Mucosa of rectum (tissue), 2 donors: ENCODE results near the gene LATS1.
"Not testable (repeated sequence)": the region's sequence is repeated elsewhere in the genome, so short reads cannot be mapped to it uniquely, and the experiment has no call there.

Experiments
- H3K27ac ChIP-seq, 2 donors: one replicate each; pipeline ENCODE4 v1.7.0; 2013; ENCODE audit warnings: inconsistent platforms in 2 of 2, low read depth in 2 of 2, low read length in 2 of 2
- H3K27me3 ChIP-seq, 2 donors: one replicate each; pipeline ENCODE4 v1.7.0; 2013; ENCODE audit warnings: low read length in 2 of 2; ENCODE audit not compliant: control insufficient read depth in 2 of 2, insufficient read depth in 2 of 2
- H3K36me3 ChIP-seq, 2 donors: one replicate each; pipeline ENCODE4 v1.7.0; 2013; ENCODE audit warnings: low read length in 2 of 2; ENCODE audit not compliant: control insufficient read depth in 2 of 2, insufficient read depth in 2 of 2
- H3K4me1 ChIP-seq, 2 donors: one replicate each; pipeline ENCODE4 v1.7.0; 2013; ENCODE audit warnings: low read length in 2 of 2, mild to moderate bottlenecking in 1 of 2; ENCODE audit not compliant: control insufficient read depth in 2 of 2, insufficient read depth in 2 of 2
- H3K4me3 ChIP-seq, 2 donors: one replicate each; pipeline ENCODE4 v1.7.0; 2013; ENCODE audit warnings: low read length in 2 of 2
- H3K9ac ChIP-seq, 2 donors: one replicate each; pipeline ENCODE4 v1.7.0; 2013; ENCODE audit warnings: low read length in 2 of 2, low read depth in 1 of 2, mild to moderate bottlenecking in 1 of 2
- H3K9me3 ChIP-seq, 2 donors: one replicate each; pipeline ENCODE4 v1.7.0; 2013; ENCODE audit warnings: low read length in 2 of 2; ENCODE audit not compliant: control insufficient read depth in 2 of 2
- donor health status: healthy.
- donor health status: Normal muscosa, but diverticular disease.

Gene LATS1

DNA sequence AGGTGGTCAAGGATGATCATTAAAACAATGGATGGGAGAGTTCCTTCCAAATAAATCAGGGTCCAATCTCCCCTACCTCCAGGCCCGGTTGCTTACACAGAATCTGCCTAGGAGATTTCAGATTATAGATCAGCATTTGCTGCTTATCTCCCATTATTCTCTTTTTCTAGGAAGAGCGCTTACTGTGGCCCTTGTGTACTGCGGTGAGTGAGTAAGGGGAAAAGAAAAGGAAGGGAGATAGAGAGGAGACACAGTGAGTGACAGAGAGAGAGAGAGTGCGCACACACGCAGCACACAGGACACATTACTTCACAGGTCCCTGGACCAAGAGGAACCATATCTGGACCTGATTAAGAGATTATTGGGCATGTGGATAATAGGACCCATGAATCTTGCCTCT, 6.2 kb downstream of the LATS1 start:
- H3K36me3 ChIP-seq: no peaks in the 10 kb centered on the region
- H3K9ac ChIP-seq: no peak overlapping the region
- H3K9me3 ChIP-seq: no peaks in the 10 kb centered on the region
- H3K27me3 ChIP-seq: no peaks in the 10 kb centered on the region
- H3K4me1 ChIP-seq: peaks cover 3 to 10% of the 10 kb centered on the region in 2 donors
- H3K4me3 ChIP-seq: no peak overlapping the region
- no peak overlapping the region for H3K27ac ChIP-seq

DNA sequence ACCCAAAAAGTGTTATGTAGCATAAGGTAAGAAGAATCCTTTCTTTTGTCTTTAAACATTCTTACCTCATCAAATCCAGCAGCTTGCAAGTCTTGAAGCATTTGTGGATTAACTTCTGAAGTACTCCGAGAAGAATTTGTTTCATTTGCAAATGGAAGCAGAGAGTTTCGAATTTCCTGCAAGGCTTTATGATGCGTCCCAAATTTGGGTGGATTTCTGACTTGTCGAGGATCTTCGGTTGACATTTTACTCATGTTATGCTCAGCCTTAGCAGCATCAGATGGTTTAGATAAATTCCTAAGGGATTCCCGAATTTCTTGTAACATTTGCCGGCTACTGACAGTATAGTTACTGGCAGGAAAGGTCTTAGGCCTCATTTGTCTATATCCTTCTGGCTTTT, 16.2 kb downstream of the LATS1 start:
- H3K27ac ChIP-seq: no peak overlapping the region
- H3K27me3 ChIP-seq: no peaks in the 10 kb centered on the region
- H3K36me3 ChIP-seq: peaks cover 5 to 17% of the 10 kb centered on the region in 2 donors
- no peak overlapping the region for H3K9ac ChIP-seq
- no peaks in the 10 kb centered on the region for H3K4me1 ChIP-seq
- H3K4me3 ChIP-seq: no peak overlapping the region
- H3K9me3 ChIP-seq: no peaks in the 10 kb centered on the region

DNA sequence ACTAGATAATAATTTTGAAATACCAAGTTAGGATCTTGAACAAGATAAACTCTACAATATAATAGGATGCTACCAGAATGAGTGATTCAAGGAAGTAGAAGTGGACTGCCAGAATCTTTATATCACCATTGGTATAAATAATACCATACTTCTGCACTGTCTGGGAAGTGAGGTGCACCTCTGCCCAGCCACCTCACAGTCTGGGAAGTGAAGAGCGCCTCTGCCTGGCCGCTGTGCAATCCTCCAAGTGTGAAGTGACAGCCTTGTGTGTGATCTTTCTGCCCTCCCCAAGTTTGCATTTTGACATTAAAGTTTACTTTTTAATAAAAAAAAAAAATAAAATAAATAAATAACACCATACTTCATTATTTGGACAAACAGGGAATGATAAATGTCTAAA, 18.8 kb downstream of the LATS1 start:
- Histone ChIP-seq H3K27me3 (no peaks in the 10 kb centered on the region), H3K36me3 (peaks cover 7 to 19% of the 10 kb centered on the region in 2 donors), H3K27ac (no peak overlapping the region), H3K9ac (no peak overlapping the region), H3K4me3 (no peak overlapping the region), H3K4me1 (no peaks in the 10 kb centered on the region), H3K9me3 (no peaks in the 10 kb centered on the region)

DNA sequence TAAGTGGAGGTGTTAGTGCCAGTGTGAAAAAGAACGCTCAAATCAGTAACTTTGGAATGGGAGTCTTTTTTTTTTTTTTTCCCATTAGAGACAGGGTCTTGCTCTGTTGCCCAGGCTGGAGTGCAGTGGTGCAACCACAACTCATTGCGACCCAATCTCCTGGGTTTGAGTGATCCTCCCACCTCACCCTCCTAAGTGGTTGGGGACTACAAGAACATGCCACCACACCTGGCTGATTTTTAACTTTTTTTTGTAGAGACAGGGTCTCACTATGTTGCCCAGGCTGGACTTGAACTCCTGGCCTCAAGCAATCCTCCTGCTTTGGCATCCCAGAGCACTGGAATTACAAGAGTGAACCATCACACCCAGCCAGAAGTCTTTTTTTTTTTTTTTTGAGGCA, 19.7 kb downstream of the LATS1 start:
- H3K9ac ChIP-seq: no peak overlapping the region
- no peaks in the 10 kb centered on the region for H3K9me3 ChIP-seq
- no peaks in the 10 kb centered on the region for H3K4me1 ChIP-seq
- H3K36me3 ChIP-seq: peaks cover 7 to 19% of the 10 kb centered on the region in 2 donors
- H3K27ac ChIP-seq: no peak overlapping the region
- H3K4me3 ChIP-seq: no peak overlapping the region
- H3K27me3 ChIP-seq: no peaks in the 10 kb centered on the region

DNA sequence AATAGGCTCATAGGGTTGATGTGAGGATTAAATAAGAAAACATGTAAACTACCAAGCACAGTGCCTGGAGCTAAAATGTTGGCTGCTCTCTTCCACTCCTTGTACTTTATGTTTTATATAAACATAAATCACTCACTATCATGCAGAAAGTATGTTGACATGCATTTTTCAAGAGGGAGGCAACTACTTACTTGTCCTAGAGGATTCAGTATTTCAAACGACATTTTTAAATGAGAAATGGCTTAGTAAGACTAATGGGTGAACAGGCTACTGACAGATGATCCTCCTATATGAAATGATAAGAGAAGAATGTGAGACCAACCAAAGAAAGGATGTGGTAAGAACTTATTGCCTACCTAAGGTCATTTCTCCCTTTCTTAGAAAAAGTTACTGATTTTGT, 21.0 kb downstream of the LATS1 start:
- Histone ChIP-seq H3K4me1 (no peaks in the 10 kb centered on the region), H3K36me3 (peaks cover 14 to 23% of the 10 kb centered on the region in 2 donors), H3K9me3 (no peaks in the 10 kb centered on the region), H3K9ac (no peak overlapping the region), H3K4me3 (no peak overlapping the region), H3K27me3 (no peaks in the 10 kb centered on the region), H3K27ac (no peak overlapping the region)

DNA sequence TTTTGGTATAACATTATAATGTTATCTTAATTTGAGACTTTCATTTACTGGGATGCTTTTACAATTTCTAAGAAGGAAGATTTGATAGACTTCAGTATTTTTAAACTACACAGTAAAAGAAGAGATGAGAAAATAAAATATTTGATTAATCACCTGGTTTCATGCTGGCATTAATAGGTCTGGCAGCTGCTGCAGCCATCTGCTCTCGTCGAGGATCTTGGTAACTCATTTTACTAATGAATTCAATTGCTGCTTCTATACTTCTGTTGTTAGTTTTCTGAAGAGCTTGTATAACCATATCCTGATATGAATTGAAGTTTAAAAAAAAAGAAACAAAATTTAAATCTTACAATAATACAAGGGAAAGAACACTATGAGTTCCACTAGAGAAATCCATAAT, 23.0 kb downstream of the LATS1 start:
- Histone ChIP-seq H3K9me3 (no peaks in the 10 kb centered on the region), H3K9ac (no peak overlapping the region), H3K27ac (no peak overlapping the region), H3K4me1 (no peaks in the 10 kb centered on the region), H3K36me3 (peaks cover 18 to 25% of the 10 kb centered on the region in 2 donors), H3K27me3 (no peaks in the 10 kb centered on the region), H3K4me3 (no peak overlapping the region)

DNA sequence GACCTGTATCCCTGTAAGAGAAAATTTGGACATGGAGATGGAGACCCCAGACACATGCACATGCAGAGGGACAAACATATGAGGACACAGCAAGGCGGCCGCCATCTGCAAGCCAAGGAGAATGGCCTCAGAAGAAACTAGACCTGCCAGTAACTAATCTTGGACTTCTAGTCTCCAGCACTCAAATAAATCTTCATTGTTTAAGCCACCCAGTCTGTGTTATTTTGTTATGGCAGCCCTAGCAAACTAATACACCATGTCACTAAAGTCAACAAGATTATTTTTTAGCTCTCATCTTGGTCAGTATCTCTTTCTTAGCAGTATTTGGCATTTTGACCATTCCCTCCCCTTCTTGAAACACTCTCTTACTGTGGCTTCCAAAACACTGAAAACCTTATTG, 26.7 kb downstream of the LATS1 start:
- Histone ChIP-seq H3K4me3 (no peak overlapping the region), H3K9ac (no peak overlapping the region), H3K36me3 (peaks cover 12 to 16% of the 10 kb centered on the region in 2 donors)

DNA sequence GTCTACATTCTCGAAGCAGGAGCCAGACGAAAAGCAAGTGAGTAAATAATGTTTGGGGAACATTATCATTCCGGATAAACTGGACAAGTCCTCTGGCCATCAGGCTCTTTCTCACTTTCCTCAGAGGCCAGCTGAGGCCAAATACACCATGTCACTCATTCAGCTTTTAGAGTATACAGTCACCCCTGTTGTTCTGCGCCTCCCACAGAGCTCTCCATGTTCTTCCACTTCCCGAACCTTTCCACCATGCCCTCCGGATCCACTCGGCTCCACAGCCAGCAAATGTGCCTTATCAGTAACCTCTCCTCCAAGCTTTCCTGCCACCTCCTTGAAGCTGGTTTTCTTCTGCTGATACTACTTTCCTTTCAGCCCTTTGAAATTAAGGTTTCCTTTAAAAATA, 31.7 kb downstream of the LATS1 start:
- Histone ChIP-seq H3K4me3 (no peak overlapping the region), H3K4me1 (no peaks in the 10 kb centered on the region), H3K9me3 (no peaks in the 10 kb centered on the region), H3K27me3 (no peaks in the 10 kb centered on the region), H3K9ac (no peak overlapping the region), H3K36me3 (peaks cover 20 to 22% of the 10 kb centered on the region in 2 donors), H3K27ac (no peak overlapping the region)

More for the DNA sequence above, 26.7 kb downstream of the LATS1 start:
- H3K9me3 ChIP-seq: no peaks in the 10 kb centered on the region
- H3K27ac ChIP-seq: no peak overlapping the region
- H3K27me3 ChIP-seq: no peaks in the 10 kb centered on the region
- no peaks in the 10 kb centered on the region for H3K4me1 ChIP-seq

DNA sequence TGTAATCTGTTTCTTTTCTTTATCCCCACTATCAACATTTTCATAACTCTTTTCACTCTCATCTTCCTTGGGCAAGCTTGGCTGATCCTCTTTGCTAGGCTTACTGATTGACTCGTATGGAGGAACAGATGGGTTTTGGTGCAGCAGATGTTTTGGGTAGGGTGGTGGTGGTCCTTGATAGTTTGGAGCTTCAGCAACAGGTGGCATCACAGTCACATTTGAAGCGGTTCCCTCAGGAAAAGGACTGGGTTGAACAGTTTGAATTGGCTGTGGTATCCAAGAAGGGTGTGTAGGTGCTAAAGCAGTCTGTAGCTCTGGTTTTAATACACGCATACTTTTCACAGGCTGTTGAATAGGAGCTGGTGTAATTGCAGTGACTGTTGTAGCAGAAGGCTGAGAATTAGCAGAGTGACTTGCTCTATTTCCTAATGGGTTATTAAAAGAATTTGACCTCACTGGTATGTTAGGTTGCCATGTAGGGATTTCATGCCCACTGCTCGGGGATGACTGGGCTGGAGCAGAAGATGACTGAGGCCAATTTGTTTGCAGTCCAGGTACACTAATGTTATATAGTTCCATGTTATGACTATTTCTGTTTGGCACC, 34.5 kb downstream of the LATS1 start:
- Histone ChIP-seq H3K27ac (no peak overlapping the region), H3K27me3 (no peaks in the 10 kb centered on the region), H3K4me3 (no peak overlapping the region), H3K9me3 (no peaks in the 10 kb centered on the region), H3K9ac (no peak overlapping the region), H3K4me1 (no peaks in the 10 kb centered on the region), H3K36me3 (peaks cover 20 to 27% of the 10 kb centered on the region in 2 donors)

DNA sequence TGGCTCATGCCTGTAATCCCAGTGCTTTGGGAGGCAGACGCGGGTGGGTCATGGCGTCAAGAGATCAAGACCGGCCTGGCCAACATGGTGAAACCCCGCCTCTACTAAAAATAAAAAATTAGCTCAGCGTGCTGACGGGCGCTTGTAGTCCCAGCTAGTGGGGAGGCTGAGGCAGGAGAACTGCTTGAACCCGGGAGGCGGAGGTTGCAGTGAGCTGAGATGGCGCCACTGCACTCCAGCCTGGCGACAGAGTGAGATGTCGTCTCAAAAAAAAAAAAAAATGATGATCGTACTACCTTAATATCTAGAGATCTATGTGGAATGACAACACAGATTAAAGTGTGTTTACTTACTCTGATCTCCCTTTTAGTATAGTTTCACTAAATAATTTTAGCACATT, 36.1 kb downstream of the LATS1 start:
- not testable (repeated sequence) for H3K27ac ChIP-seq, H3K27me3 ChIP-seq, H3K4me1 ChIP-seq, H3K9ac ChIP-seq, H3K4me3 ChIP-seq, H3K9me3 ChIP-seq
- peaks cover 20 to 27% of the 10 kb centered on the region in 2 donors for H3K36me3 ChIP-seq

DNA sequence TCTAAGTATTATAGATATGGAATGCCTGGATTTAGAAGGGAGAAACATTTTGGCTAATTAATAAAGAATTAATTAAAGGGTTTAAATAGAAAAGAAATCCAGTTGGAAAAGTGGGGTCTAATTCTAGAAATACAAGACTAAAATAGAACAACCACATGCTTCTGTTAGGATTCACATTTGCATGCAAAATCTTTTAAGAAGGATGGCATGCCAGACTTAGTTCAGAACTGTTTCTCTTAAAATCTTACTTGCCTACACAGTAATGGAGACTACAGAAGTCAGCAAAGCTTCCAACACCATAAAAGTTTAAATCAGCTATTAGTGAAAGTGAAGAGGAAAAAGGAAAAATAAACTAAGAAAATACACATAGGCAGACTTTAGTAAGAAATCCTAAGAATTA, 36.7 kb downstream of the LATS1 start:
- Histone ChIP-seq H3K36me3 (peaks cover 19 to 30% of the 10 kb centered on the region in 2 donors), H3K9ac (no peak overlapping the region), H3K27ac (no peak overlapping the region), H3K4me1 (no peaks in the 10 kb centered on the region), H3K27me3 (no peaks in the 10 kb centered on the region), H3K4me3 (no peak overlapping the region), H3K9me3 (no peaks in the 10 kb centered on the region)
